DND-41 (cell line): ENCODE results near the gene NUDT7.
A peak's percentile ranks its signal among the peaks of the same experiment; 100 is the strongest.

Experiments used
- ATAC-seq: fragments of 200-7000 bp; cut with Tn5 transposase; 3 replicates; pipeline ENCODE4 v1.9.1; 2021; ENCODE audit warnings: low read depth; ENCODE audit not compliant: insufficient read depth
- DNase-seq: peaks from one replicate; pipeline ENCODE4 v3.0.0-alpha.2; 2020
- H2AFZ ChIP-seq: 2 replicates; pipeline ENCODE4 v1.6.0; 2012; ENCODE audit warnings: low read depth, low read length
- H3K27ac ChIP-seq: 2 replicates; pipeline ENCODE4 v1.5.1; 2012; ENCODE audit warnings: low read length, inconsistent platforms
- H3K27me3 ChIP-seq: fragments of 200-600 bp; sonication (generic); 2 replicates; pipeline ENCODE4 v1.6.0; 2012; ENCODE audit warnings: low read length, mild to moderate bottlenecking, inconsistent platforms; ENCODE audit not compliant: insufficient read depth, poor library complexity
- H3K36me3 ChIP-seq: 2 replicates; pipeline ENCODE4 v1.5.1; 2012; ENCODE audit warnings: low read length, inconsistent platforms; ENCODE audit not compliant: insufficient read depth
- H3K4me1 ChIP-seq: 2 replicates; pipeline ENCODE4 v1.5.1; 2012; ENCODE audit warnings: mild to moderate bottlenecking, low read length; ENCODE audit not compliant: insufficient read depth
- H3K4me2 ChIP-seq: 2 replicates; pipeline ENCODE4 v1.6.0; 2012; ENCODE audit warnings: mild to moderate bottlenecking, moderate library complexity, low read length, inconsistent platforms; ENCODE audit not compliant: insufficient read depth
- H3K4me3 ChIP-seq, 2 experiments: fragments of 200-600 bp in 1 of 2; shearing (Covaris generic) in 1 of 2; 2 replicates each; pipeline ENCODE4 v1.5.1; 2012 to 2016; ENCODE audit warnings: inconsistent platforms in 2 of 2, low read length in 2 of 2, mild to moderate bottlenecking in 2 of 2, low read depth in 1 of 2, moderate library complexity in 1 of 2
- H3K79me2 ChIP-seq: 2 replicates; pipeline ENCODE4 v1.6.0; 2012; ENCODE audit warnings: low read length, inconsistent platforms; ENCODE audit not compliant: insufficient read depth
- H3K9ac ChIP-seq: 2 replicates; pipeline ENCODE4 v1.6.0; 2012; ENCODE audit warnings: low read depth, mild to moderate bottlenecking, inconsistent platforms, low read length, moderate library complexity
- H3K9me3 ChIP-seq: 2 replicates; pipeline ENCODE4 v1.5.1; 2012; ENCODE audit warnings: low read length, moderate library complexity, mild to moderate bottlenecking, inconsistent platforms; ENCODE audit not compliant: insufficient read depth, severe bottlenecking
- H4K20me1 ChIP-seq: 2 replicates; pipeline ENCODE4 v1.6.0; 2012; ENCODE audit warnings: low read length; ENCODE audit not compliant: insufficient read depth
- CTCF ChIP-seq: IDR thresholded peaks from 2 replicates; pipeline ENCODE4 v1.5.1; 2012; ENCODE audit warnings: borderline replicate concordance, low read length, moderate library complexity, mild to moderate bottlenecking; ENCODE audit not compliant: poor library complexity, severe bottlenecking; ENCODE audit errors: extremely low read depth
- EZH2 ChIP-seq: IDR thresholded peaks from 3 replicates; pipeline ENCODE4 v1.6.1; 2012; ENCODE audit warnings: borderline replicate concordance, low read depth, mild to moderate bottlenecking, moderate library complexity, low read length, inconsistent platforms; ENCODE audit not compliant: severe bottlenecking

NUDT7 gene

GRCh38 chr16:77722309-77723107, at the start of gene NUDT7:
TSS of gene NUDT7 (plus strand) at chr16:77722514. CDS start at chr16:77722583, 69 bp downstream.
- no peaks in the 10 kb centered on the region for H3K9me3 ChIP-seq
- peak within 1 kb of the TSS; percentile 91 for H3K9ac ChIP-seq
- TF ChIP-seq EZH2 (no peak), CTCF (peak; percentile 40)
- ATAC-seq (peak; percentile 90), DNase-seq (peak; percentile 97)
- peak within 1 kb of the TSS; percentile 100 for H2AFZ ChIP-seq
- no peaks in the 10 kb centered on the region for H4K20me1 ChIP-seq
- H3K27ac ChIP-seq: peak within 1 kb of the TSS; percentile 75
- H3K79me2 ChIP-seq: no peaks in the 10 kb centered on the region; the same call in 1 of the 2 replicates
- H3K27me3 ChIP-seq: no peaks in the 10 kb centered on the region
- H3K4me3 ChIP-seq: peak within 1 kb of the TSS; percentile 48 to 96
- no peaks in the 10 kb centered on the region for H3K36me3 ChIP-seq
- H3K4me2 ChIP-seq: peak within 1 kb of the TSS; percentile 91
- peaks cover 20% of the 10 kb centered on the region for H3K4me1 ChIP-seq

- Histone ChIP-seq H3K4me3 (no peak overlapping the region), H3K27me3 (no peaks in the 10 kb centered on the region), H2AFZ (no peak overlapping the region), H4K20me1 (no peaks in the 10 kb centered on the region), H3K9me3 (no peaks in the 10 kb centered on the region), H3K36me3 (no peaks in the 10 kb centered on the region), H3K79me2 (no peaks in the 10 kb centered on the region), H3K4me1 (no peaks in the 10 kb centered on the region), H3K4me2 (no peak overlapping the region), H3K9ac (no peak overlapping the region), H3K27ac (no peak overlapping the region)
- DNase-seq (no peak), ATAC-seq (no peak)
- TF ChIP-seq EZH2: no peak
- TF ChIP-seq CTCF: no peak
These were observed 47.4 kb upstream of the NUDT7 start for GRCh38 chr16:77674888-77675287.

GRCh38 chr16:77675464-77676324, 46.6 kb upstream of the NUDT7 start:
- ATAC-seq (peak; percentile 83), DNase-seq (peak; percentile 65)
- no peak for TF ChIP-seq EZH2
- TF ChIP-seq CTCF: peak; percentile 97
- no peak overlapping the region for H3K9ac ChIP-seq
- H3K9me3 ChIP-seq: no peaks in the 10 kb centered on the region
- no peaks in the 10 kb centered on the region for H3K27me3 ChIP-seq
- no peaks in the 10 kb centered on the region for H3K4me1 ChIP-seq
- H3K4me2 ChIP-seq: no peak overlapping the region
- H3K36me3 ChIP-seq: no peaks in the 10 kb centered on the region
- H3K27ac ChIP-seq: no peak overlapping the region
- no peak overlapping the region for H2AFZ ChIP-seq
- no peak overlapping the region for H3K4me3 ChIP-seq
- H4K20me1 ChIP-seq: no peaks in the 10 kb centered on the region
- H3K79me2 ChIP-seq: no peaks in the 10 kb centered on the region
